Ureter (tissue), 1 donor: ENCODE data around the gene SPACA4. TPM values are rescaled to one million over a fixed set of nuclear protein-coding genes. Genes with fewer than 3 reads are reported as not detected.
A peak's percentile ranks its signal among the peaks of the same experiment; 100 is the strongest.
"Not testable (repeated sequence)": the region's sequence is repeated elsewhere in the genome, so short reads cannot be mapped to it uniquely, and the experiment has no call there.

Experiments used
- DNase-seq: peaks from one replicate; pipeline ENCODE4 v3.0.0-alpha.2; 2020; ENCODE audit warnings: low spot score
- total RNA-seq: library from RNA; stranded (reverse); gene quantifications from one replicate; pipeline ENCODE4 v1.2.4, GENCODE V29; 2023
- donor health status: DM: yes; HTN: yes; CAD: no.

Gene SPACA4, protein sequence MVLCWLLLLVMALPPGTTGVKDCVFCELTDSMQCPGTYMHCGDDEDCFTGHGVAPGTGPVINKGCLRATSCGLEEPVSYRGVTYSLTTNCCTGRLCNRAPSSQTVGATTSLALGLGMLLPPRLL
- not detected for total RNA-seq

DNA sequence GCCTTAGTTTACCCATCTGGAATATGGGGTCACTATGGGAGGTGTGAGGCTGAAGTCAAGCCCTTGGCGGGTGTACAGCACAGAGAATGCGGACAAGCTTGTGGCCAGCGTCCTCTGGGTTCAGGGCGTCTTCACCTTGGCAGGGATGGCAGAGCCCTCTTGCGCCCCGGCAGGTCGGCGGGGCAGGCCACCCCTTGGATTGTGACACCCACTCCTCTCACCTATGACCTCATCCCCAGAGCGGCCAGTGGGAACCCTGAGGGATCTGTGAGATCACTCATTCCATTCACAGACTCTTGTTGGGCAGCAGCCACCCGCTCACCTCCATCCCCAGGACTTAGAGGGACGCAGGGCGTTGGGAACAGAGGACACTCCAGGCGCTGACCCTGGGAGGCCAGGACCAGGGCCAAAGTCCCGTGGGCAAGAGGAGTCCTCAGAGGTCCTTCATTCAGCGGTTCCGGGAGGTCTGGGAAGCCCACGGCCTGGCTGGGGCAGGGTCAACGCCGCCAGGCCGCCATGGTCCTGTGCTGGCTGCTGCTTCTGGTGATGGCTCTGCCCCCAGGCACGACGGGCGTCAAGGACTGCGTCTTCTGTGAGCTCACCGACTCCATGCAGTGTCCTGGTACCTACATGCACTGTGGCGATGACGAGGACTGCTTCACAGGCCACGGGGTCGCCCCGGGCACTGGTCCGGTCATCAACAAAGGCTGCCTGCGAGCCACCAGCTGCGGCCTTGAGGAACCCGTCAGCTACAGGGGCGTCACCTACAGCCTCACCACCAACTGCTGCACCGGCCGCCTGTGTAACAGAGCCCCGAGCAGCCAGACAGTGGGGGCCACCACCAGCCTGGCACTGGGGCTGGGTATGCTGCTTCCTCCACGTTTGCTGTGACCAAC, at the start of gene SPACA4:
Gene SPACA4 (plus strand): TSS at position 280 of the 896 bp plus-strand sequence. CDS start 237 bp downstream, at position 517.
- DNase-seq, result no peak

DNA sequence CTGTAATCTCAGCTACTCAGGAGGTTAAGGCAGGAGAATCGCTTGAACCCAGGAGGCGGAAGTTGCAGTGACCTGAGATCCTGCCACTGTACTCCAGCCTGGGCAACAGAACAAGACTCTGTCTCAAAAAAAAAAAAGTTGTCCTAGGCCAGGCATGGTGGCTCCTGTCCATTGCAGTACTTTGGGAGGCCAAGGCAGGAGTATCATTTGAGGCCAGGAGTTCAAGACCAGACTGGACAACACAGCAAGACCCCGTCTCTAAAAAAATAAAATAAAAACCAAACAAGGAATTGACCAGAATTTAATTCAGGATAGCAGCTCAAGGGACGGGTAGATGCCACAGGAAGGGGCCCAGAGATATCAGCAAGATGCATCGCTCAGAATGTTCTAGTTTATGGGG, 49.7 kb upstream of the SPACA4 start:
- DNase-seq, result no peak

DNA sequence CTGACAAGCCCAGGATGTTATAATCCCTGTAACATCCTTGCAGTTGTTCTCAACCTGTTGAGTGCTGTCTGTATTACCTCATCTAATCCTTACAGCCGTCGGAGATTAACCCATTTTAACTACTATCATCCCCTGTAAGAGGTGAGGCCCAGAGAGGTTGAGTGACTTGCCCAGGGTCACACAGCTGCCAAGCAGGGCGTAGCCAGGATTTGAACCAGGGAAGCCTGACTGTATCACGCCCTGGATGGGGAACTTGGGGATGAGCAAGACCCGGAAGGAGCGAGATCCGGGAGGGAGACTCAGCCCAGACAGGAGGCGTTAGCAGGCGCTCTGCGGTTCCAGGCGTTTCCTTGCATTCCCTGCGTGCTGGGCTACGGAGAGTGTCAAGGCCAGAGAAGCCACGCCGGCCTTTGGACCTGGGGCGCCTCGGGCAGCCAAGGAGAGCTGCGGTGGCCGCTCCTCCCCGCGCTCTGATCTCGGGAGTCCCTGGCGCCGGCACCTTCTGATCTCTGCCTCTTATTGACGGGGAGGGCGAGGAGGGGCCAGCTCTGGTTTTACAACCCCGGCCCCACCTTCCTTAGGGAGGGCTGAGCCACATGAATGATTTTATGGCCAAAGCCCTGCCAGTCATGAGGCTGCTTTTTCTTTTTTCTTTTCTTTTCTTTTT, 48.4 kb upstream of the SPACA4 start:
- DNase-seq, result no peak

DNA sequence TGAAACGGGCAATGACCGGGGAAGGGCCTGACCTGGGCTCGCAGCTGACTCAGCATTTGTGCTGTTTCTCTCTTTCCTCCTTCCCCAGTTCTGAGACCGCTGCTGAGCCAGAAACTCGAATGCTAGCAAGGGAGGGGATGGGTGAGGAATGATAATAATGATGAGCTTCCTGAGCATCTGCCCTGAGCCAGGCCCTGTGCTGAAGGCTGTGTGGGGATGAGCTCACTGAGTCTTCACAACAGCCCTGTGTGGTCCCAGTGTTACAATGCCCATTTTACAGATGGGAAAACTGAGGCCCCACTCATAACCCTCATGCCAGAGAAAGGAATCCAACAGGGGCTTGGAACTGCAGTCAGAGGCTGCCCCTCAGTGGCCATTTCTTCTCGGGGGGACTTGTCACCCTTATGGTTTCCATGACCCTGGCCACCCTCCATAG, 46.4 kb upstream of the SPACA4 start:
- DNase-seq, result no peak

DNA sequence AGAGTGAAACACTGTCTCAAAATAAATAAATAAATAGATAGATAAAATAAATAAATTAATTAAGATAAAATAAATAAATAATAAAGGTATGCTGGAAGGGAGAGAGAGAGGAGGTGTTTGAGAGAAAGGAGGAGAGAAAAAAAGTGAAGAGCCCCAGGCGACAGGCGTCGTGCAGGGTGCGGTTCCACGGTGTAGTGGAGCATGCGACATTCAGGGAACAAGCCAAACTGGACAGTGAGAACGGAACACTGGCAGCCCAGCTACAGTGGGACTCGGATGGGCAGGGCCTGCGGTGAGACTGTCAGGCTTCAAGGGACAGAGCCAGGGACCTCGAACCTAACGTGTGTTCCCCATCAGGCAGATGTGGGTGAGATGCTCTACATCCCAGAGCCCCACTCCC, 45.1 kb upstream of the SPACA4 start:
- no peak for DNase-seq

DNA sequence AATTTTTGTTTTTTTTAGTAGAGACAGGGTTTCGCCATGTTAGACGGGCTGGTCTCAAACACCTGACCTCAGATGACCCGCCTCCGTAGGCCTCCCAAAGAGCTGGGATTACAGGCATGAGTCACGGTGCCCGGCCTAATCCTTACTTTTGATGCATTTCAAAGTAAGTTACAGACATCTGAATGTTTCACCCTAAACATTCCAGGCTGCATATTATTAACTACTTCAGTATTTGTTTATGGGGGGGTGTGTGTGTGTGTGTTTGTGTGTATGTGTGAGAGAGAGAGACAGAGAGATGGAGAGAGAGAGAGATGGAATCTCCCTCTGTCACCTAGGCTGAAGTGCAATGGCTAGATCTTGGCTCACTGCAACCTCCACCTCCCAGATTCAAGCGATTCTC, 41.5 kb upstream of the SPACA4 start:
- DNase-seq, result no peak

DNA sequence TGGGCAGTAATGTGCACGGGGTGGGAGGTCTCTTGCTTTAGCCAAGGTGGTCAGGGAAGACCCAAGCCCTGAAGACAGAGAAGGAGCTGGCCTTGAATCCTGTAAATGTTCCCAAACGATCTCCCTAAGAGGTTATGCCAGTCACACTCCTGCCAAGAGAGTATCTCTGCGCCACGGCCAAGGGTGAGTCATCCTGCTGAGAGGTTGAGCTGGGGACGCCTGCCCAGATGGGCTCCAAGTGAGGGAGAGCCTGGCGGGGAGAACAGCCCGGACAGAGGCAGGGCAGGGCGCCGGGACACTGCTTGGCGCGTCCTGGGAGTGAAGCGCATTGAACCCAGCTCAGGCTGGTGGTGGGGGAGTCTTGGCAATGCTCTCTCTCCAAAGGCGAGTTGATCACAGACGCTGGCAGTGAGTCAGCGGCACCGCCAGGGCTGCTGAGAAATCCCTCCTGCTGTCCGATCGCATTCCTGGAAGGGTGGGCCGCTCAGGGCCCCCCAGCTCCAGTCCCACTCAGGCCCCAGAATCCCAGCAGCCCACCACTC, 38.1 kb upstream of the SPACA4 start:
- DNase-seq, result peak; percentile 86

DNA sequence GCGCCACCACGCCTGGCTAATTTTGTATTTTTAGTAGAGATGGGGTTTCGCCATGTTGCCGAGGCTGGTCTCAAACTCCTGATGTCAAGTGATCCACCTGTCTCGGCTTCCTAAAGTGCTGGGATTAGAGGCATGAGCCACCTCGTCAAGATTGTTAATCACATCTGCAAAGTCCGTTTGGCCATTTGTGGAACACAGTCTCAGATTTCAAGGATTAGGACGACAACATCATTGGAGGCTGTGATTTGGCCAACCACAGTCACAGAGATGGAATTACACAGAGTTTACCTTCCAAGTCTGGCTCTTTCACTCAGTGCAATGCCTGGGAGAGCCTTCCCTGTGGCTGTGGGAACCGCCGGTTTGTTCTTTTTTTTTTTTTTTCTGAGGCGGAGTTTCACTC, 36.7 kb upstream of the SPACA4 start:
- DNase-seq, result no peak

DNA sequence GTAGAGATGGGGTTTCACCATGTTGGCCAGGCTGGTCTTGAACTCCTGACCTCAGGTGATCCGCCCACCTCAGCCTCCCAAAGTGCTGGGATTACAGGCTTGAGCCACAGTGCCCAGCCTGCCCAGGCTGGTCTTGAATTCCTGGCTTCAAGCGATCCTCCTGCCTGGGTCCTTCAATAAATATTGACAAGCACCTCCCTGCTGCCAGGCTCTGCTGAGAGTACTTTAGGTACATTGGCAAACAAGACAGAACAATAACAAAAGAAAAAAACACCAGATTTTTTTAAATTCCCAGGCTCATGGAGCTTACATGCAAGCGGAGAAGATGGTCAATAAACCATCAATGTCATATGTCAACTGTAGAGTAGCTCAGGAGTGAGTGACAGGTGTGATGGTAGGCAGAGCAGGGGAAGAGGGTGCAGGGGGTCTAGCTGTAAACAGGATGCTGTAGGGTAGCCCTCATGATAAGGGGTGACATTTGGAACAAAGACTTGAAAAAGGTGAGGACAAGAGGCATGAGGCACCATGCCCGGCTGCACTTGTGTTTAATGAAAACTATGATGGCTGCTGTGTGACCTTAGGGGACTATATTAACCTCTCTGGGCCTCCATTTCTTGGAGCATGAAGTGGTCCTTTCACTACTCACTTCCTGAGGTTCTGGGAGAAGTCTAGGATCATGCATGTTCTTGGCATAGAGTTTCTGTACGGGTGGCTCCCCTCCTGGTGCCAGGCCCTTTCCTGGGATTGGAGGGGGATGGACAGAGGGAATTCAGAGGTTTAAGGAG, 35.0 kb upstream of the SPACA4 start:
- no peak for DNase-seq

DNA sequence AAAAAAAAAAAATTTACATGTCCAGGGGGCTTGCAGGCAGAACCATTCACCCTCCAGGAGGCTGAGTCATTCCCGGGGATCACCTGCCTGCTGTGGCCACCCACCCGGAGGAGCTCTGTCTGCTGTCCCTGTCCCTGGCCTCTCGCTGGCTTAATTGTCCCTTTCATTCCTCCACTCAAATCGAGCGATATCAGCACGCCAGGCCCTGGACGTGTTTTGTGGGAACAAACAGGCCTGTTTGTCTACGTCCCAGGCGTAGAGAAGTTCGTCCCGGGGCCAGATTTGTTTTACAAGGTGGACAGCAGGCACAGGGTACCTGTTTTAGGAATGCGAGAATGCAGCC, 33.4 kb upstream of the SPACA4 start:
- no peak for DNase-seq

DNA sequence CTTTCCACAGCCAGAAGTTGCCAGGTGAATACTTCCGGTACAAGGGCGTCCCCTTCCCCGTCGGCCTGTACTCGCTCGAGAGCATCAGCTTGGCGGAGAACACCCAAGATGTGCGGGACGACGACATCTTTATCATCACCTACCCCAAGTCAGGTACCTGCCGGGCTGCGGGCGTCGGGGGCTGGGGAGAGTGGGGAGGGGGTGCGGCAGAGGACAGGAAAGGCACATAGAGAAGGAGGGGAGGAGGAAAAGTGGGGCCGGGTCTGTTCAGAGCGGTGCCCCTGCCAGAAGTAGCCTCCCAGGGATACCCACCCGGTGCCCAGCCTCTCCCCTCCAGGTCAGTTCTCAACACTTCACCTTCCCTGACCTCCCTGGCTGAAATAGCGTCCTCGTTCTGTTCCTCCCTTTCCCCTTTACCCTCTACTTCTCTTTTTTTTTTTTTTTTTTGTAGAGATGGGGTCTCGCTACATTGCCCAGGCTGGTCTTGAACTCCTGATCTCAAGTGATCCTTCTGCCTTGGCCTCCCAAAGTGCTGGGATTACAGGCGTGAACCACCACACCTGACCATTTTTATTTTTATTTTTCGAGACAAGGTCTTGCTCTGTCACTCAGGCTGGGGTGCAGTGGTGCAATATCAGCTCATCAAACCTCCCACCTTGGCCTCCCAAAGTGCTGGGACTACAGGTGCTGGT, 30.5 kb upstream of the SPACA4 start:
- no peak for DNase-seq

DNA sequence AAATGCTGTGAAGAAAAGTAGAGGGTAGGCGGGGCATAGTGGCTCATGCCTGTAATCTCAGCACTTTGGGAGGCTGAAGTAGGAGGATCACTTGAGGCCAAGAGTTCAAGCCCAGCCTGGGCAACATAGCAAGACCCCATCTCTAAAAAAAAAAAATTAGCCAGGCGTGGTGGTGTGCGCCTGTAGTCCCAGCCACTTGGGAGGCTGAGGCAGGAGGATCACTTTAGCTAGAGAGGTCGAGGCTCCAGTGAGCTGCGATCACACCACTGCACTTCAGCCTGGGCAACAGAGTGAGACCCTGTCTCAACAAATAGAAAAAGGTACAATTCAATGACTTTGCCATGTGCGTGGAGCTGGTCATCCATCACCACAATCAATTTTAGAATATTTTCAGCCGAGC, 28.6 kb upstream of the SPACA4 start:
- DNase-seq, result not testable (repeated sequence)

DNA sequence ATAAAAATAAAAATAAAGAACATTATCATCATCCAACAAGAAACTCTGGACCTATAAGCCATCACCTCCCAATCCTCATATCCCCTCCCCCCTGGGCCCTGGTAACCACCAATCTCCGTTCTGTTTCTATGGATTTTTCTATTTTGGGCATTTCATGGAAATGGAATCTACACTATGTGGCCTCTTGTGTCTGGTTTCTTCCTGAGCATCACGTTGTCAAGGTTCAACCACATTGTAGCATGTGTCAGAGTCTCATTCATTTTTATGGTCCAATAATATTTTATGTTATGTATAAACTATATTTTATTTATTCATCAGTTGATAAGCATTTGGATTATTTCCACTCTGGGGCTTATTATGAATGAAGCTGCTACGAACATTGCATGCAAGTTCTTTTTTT, 27.7 kb upstream of the SPACA4 start:
- DNase-seq, result no peak

DNA sequence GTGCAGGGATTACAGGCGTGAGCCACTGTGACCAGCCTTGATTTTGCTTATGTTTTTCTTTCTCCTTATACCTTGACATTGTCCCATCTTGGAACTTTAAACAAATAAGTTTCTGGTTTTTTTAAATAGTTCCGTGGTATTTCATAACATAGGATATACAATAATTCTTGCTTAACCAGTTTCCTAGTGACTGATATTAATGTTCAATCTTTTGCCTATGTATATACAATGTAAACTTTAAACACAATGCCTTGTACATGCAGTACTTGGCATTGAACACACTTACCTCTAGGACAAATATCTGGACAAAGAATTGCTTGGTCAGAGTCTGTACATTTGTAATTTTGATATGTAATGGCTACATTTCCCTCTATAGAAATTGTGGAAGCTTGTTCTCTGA, 24.4 kb upstream of the SPACA4 start:
- no peak for DNase-seq

DNA sequence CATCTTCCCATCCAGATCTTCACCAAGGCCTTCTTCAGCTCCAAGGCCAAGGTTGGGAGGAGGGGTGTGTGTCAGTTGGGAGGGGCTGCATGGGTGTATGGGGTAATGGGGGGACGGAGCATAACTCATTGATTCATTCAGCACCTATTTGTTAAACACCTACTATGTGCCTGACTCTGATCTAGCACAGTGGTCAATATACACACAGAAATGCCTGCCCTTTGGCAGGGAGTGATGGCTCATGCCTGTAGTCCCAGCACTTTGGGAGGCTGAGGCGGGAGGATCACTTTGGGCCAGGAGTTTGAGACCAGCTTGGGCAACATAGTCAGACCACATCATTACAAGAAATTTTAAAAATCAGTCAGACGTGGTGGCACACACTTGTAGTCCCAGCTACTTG, 19.2 kb upstream of the SPACA4 start:
- no peak for DNase-seq

DNA sequence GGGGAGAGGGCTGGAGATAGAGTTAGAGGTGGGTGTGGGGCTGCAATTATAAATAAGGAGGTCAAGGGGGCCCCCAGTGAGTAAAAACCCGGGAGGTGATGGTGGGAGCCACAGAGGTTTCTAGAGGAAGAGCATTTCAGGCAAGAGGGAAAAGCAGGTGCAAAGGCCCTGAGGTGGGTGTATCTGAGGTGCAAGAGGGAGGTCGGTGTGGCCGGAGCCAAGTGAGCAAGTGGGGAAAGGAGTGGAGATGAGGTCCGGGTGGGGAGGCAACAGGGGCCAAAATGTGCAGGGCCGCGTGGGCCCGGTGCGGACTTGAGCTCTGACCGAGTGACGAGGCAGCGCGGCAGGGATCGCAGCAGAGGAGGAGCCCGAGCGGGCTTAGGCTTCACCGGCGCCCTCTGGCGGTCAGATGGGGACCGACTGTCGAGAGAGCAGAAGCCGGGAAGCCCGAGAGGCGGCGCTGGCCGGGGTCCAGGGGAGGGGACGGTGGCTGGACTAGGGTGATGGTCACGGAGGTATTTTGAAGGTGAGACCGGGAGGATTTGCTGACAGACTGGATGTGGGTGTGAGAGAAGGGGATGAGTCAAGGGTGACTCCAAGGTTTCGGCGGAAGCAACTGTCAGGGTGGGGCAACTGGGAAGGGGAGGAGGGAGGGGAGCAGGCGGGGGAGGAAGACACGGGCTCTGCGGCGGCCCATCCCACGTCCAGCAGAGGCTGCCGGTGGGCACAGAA, 17.7 kb upstream of the SPACA4 start:
- DNase-seq, result peak; percentile 91

DNA sequence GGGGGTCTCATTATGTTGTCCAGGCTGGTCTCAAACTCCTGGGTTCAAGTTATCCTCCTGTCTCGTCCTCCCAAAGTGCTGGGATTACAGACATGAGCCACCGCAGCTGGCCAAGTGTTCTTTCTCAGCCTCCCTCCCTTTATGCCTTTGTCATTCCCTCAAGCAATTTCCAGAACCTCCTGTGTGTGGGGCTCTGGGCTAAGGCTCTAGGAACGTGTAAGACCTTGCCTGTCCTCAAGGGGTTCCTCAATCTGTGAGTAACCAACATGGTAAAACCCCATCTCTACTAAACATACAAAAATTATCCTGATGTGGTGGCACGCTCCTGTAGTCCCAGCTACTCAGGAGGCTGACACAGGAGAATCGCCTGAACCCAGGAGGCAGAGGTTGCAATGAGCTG, 15.5 kb upstream of the SPACA4 start:
- DNase-seq, result no peak

DNA sequence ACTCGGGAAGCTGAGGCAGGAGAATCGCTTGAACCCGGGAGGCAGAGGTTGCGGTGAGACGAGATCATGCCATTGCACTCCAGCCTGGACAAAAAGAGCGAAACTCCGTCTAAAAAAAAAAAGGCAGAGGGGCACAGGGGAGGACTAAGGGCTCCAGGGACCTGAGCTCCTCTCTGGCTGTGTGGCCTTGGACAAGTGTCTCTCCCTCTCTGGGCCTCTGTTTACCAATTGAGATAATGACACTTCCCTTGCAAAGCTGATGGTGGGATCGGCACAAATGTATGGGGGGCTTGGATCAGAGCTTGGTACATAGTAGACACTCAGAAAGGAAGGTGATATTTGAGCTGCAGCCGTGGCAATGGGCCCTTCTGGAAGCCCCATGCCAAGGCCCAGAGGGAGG, 11.4 kb upstream of the SPACA4 start:
- no peak for DNase-seq

DNA sequence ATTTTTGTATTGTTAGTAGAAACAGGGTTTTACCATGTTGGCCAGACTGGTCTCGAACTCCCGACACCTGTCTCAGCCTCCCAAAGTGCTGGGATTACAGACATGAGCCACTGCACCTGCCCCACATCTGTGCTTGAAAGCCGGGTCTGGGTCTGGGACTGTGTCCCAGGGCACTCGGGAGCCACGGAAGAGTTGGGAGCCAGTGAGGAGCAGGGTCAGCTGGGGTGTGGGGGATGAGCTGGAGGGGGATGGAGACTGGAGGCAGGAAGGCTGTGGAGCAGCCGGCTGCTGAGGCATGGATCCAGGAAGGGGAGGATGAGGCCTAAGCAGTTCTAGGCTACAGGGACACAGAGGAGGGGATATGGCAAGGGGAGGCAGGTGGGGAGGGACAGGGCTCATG, 10.7 kb upstream of the SPACA4 start:
- DNase-seq, result no peak

DNA sequence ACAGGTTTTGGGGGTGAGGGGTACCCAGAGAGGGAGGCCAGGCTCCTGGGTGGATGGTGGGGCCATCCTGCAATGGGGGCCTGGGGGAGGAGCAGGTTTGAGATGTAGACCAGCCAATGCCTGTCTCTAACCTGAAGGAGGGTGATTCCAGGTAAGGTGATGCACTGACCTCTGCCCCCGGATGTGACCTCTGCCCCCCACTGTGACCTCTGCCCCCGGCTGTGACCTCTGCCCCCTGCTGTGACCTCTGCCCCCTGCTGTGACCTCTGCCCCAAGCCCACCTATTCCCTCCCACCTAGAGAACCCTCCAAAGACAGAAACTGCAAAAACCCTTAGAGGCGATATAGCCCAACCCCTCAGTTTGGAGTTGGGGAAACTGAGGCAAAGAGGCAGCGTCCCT, 10.3 kb upstream of the SPACA4 start:
- DNase-seq, result no peak
